H1 (cell line): ENCODE results near the gene CAPZB. TPM values are rescaled to one million over a fixed set of nuclear protein-coding genes. Genes with fewer than 3 reads are reported as not detected.

ENCODE experiments used
- CTCF ChIA-PET: fragments of 300-600 bp; sonication (Branson Sonifier 250); formaldehyde crosslinking; loops from one replicate; lab custom pipeline; 2021; ENCODE audit not compliant: partially characterized antibody; lab: Charles Lee
- POLR2A ChIA-PET: fragments of 300-600 bp; sonication (Branson Sonifier 250); formaldehyde crosslinking; loops from one replicate; lab custom pipeline; 2021; ENCODE audit warnings: inconsistent platforms; ENCODE audit not compliant: partially characterized antibody; lab: Charles Lee
- DNase-seq, 2 experiments: peaks; one replicate each; pipeline versions ENCODE4 v3.0.0 to v3.0.0-alpha.2; 2010 to 2022; ENCODE audit warnings: low spot score in 2 of 2, low read depth in 1 of 2, mixed read lengths in 1 of 2
- FAIRE-seq: peaks from 2 replicates; lab custom pipeline; 2011; peaks lifted over from hg19 to GRCh38; lab: Jason Lieb, UNC
- H2AFZ ChIP-seq: 2 replicates; pipeline ENCODE4 v1.8.1; 2012; ENCODE audit warnings: low read length, inconsistent platforms
- H2AK5ac ChIP-seq: 2 replicates; pipeline ENCODE4 v1.6.1; 2013; ENCODE audit warnings: low read depth, low read length
- H2BK120ac ChIP-seq: replicated peaks from 2 replicates; pipeline ENCODE3; 2013; ENCODE audit warnings: low read depth, low read length, inconsistent platforms
- H2BK12ac ChIP-seq: 2 replicates; pipeline ENCODE4 v1.6.1; 2013; ENCODE audit warnings: low read depth, low read length
- H2BK15ac ChIP-seq: 2 replicates; pipeline ENCODE4 v1.6.1; 2013; ENCODE audit warnings: low read length
- H2BK20ac ChIP-seq: 2 replicates; pipeline ENCODE4 v1.6.1; 2013; ENCODE audit warnings: low read length
- H2BK5ac ChIP-seq: 2 replicates; pipeline ENCODE4 v1.6.1; 2013; ENCODE audit warnings: low read depth, low read length
- H3K14ac ChIP-seq: 2 replicates; pipeline ENCODE4 v1.6.1; 2013; ENCODE audit warnings: inconsistent platforms; ENCODE audit not compliant: insufficient read length
- H3K18ac ChIP-seq: 2 replicates; pipeline ENCODE4 v1.6.1; 2013; ENCODE audit warnings: low read length; ENCODE audit errors: extremely low read depth
- H3K23ac ChIP-seq: 2 replicates; pipeline ENCODE4 v1.6.1; 2013; ENCODE audit warnings: inconsistent platforms; ENCODE audit not compliant: insufficient read length
- H3K23me2 ChIP-seq: 2 replicates; pipeline ENCODE4 v1.6.1; 2013; ENCODE audit warnings: low read depth, low read length
- H3K27ac ChIP-seq: 2 replicates; pipeline ENCODE4 v1.6.1; 2011; ENCODE audit warnings: low read depth, low read length, inconsistent platforms
- H3K27me3 ChIP-seq, 4 experiments: replicated peaks in 1 of 4; 1 replicate in 1 of 4; 2 replicates in 3 of 4; pipeline versions ENCODE4 v1.6.1 to v1.8.1; 2011 to 2013; ENCODE audit warnings: low read length in 3 of 4, mild to moderate bottlenecking in 3 of 4, inconsistent platforms in 2 of 4, mixed read lengths in 2 of 4, moderate library complexity in 1 of 4; ENCODE audit not compliant: control insufficient read depth in 3 of 4, insufficient read depth in 3 of 4; ENCODE audit errors: extremely low read depth in 1 of 4
- H3K36me3 ChIP-seq, 4 experiments: 2 replicates each; pipeline versions ENCODE4 v1.6.1 to v1.8.1; 2011 to 2013; ENCODE audit warnings: mild to moderate bottlenecking in 4 of 4, low read length in 3 of 4, moderate library complexity in 2 of 4, control low read depth in 1 of 4, inconsistent platforms in 1 of 4; ENCODE audit not compliant: insufficient read depth in 4 of 4, control insufficient read depth in 2 of 4
- H3K4ac ChIP-seq: replicated peaks from 2 replicates; pipeline ENCODE3; 2013; ENCODE audit warnings: low read length, low read depth, mixed read lengths, inconsistent platforms; ENCODE audit not compliant: insufficient read length
- H3K4me1 ChIP-seq, 4 experiments: replicated peaks in 1 of 4; 1 replicate in 1 of 4; 2 replicates in 3 of 4; pipeline versions ENCODE4 v1.6.1 to v1.8.1; 2011 to 2013; ENCODE audit warnings: low read length in 3 of 4, inconsistent platforms in 2 of 4, mixed read lengths in 1 of 4; ENCODE audit not compliant: insufficient read depth in 4 of 4, control insufficient read depth in 3 of 4
- H3K4me2 ChIP-seq, 2 experiments: 2 replicates each; pipeline versions ENCODE4 v1.6.1 to v1.8.1; 2011 to 2013; ENCODE audit warnings: low read depth in 2 of 2, low read length in 2 of 2, control low read depth in 1 of 2, inconsistent platforms in 1 of 2, mild to moderate bottlenecking in 1 of 2; ENCODE audit not compliant: insufficient read depth in 1 of 2
- H3K4me3 ChIP-seq, 4 experiments: fragments of 200-600, 300-600 bp in 1 of 4; sonication (generic), shearing (Covaris generic), sonication (Bioruptor Twin) in 1 of 4; 2 replicates each; pipeline versions ENCODE4 v1.5.1 to v1.8.1; 2011 to 2016; ENCODE audit warnings: low read length in 4 of 4, low read depth in 3 of 4, control low read depth in 2 of 4, inconsistent platforms in 2 of 4, mild to moderate bottlenecking in 2 of 4, mixed read lengths in 1 of 4, moderate library complexity in 1 of 4; ENCODE audit not compliant: insufficient read depth in 2 of 4; ENCODE audit errors: extremely low read depth in 1 of 4
- H3K56ac ChIP-seq: replicated peaks from 2 replicates; pipeline ENCODE3; 2013; ENCODE audit warnings: low read depth, mild to moderate bottlenecking, mixed read lengths, low read length, inconsistent platforms; ENCODE audit not compliant: insufficient read length
- H3K79me1 ChIP-seq: 2 replicates; pipeline ENCODE4 v1.6.1; 2013; ENCODE audit warnings: low read depth, low read length, control low read depth
- H3K79me2 ChIP-seq, 2 experiments: 2 replicates each; pipeline versions ENCODE4 v1.6.1 to v1.8.1; 2012 to 2013; ENCODE audit warnings: low read length in 2 of 2, mild to moderate bottlenecking in 2 of 2, inconsistent platforms in 1 of 2; ENCODE audit not compliant: insufficient read depth in 2 of 2, control insufficient read depth in 1 of 2
- H3K9ac ChIP-seq, 4 experiments: replicated peaks in 1 of 4; 1 replicate in 1 of 4; 2 replicates in 3 of 4; pipeline versions ENCODE4 v1.6.1 to v1.8.1; 2011 to 2013; ENCODE audit warnings: low read depth in 3 of 4, low read length in 3 of 4, control low read depth in 2 of 4, mild to moderate bottlenecking in 2 of 4, moderate library complexity in 2 of 4, inconsistent platforms in 1 of 4; ENCODE audit errors: extremely low read depth in 1 of 4
- H3K9me3 ChIP-seq, 2 experiments: 2 replicates each; pipeline versions ENCODE4 v1.6.1 to v1.8.1; 2012 to 2013; ENCODE audit warnings: mild to moderate bottlenecking in 2 of 2, moderate library complexity in 2 of 2, control low read depth in 1 of 2, inconsistent platforms in 1 of 2, low read depth in 1 of 2, low read length in 1 of 2, mixed read lengths in 1 of 2; ENCODE audit not compliant: insufficient read depth in 2 of 2
- H4K20me1 ChIP-seq, 2 experiments: replicated peaks in 1 of 2; 2 replicates each; pipeline versions ENCODE3 to v1.8.1; 2011 to 2013; ENCODE audit warnings: inconsistent platforms in 2 of 2, low read length in 2 of 2, mild to moderate bottlenecking in 1 of 2; ENCODE audit not compliant: insufficient read depth in 2 of 2, control insufficient read depth in 1 of 2
- H4K5ac ChIP-seq: 2 replicates; pipeline ENCODE4 v1.6.1; 2013; ENCODE audit warnings: low read length, low read depth, mixed read lengths, inconsistent platforms; ENCODE audit not compliant: insufficient read length
- H4K8ac ChIP-seq: 2 replicates; pipeline ENCODE4 v1.8.0; 2013; ENCODE audit warnings: mild to moderate bottlenecking, moderate library complexity, low read length, inconsistent platforms; ENCODE audit not compliant: insufficient read depth; ENCODE audit errors: extremely low read depth
- H4K91ac ChIP-seq: replicated peaks from 2 replicates; pipeline ENCODE3; 2013; ENCODE audit warnings: low read length, mixed read lengths, inconsistent platforms; ENCODE audit not compliant: insufficient read length
- KDM1A ChIP-seq: fragments of 200-600, 300-600 bp; sonication (generic); IDR thresholded peaks from 2 replicates; pipeline ENCODE4 v1.7.1; 2016; ENCODE audit warnings: mild to moderate bottlenecking, low read length, borderline replicate concordance
- KDM4A ChIP-seq: IDR thresholded peaks from one replicate; pipeline ENCODE4 v1.7.1; 2012; ENCODE audit warnings: low read depth, mild to moderate bottlenecking, moderate library complexity, low read length, inconsistent platforms; ENCODE audit not compliant: severe bottlenecking
- WGBS, 2 experiments: shearing (Covaris generic) in 1 of 2; methylation state at CpG; one replicate each; pipeline versions ENCODE4 v1.1.6 to v1.1.7; 2013 to 2015; ENCODE audit warnings: low lambda C conversion rate in 2 of 2, mixed read lengths in 2 of 2, inconsistent platforms in 1 of 2, low coverage in 1 of 2, missing lambda C conversion rate in 1 of 2; ENCODE audit not compliant: insufficient replicate concordance in 2 of 2, insufficient coverage in 1 of 2, insufficient read length in 1 of 2; ENCODE audit errors: extremely low coverage in 1 of 2, missing lambda C conversion rate in 1 of 2; 5-methylcytosine and 5-hydroxymethylcytosine counted together
- polyA plus RNA-seq, 7 experiments: library from polyadenylated mRNA; depleted of rRNA in 3 of 7; stranded (reverse) in 5 of 7; unstranded in 2 of 7; fragments of >200 nt in 5 of 7; fragments of 200-250 nt in 2 of 7; gene quantifications; 1 replicate in 5 of 7; 2 replicates in 1 of 7; 4 replicates in 1 of 7; pipeline versions ENCODE4 v1.2.1 to v1.2.3, GENCODE V29; 2011 to 2013; ENCODE audit warnings: missing spikeins in 2 of 7, mixed read lengths in 2 of 7
- total RNA-seq: library from RNA; stranded (reverse); fragmentation: NEBNext Ultra II Directional; extraction: Animal tissue kit (Norgen Biotek cat#: 25700); gene quantifications from 2 replicates; pipeline ENCODE4 v1.2.1, GENCODE V29; 2021

Gene CAPZB
- total and polyA plus RNA-seq, 2 of the 8 experiments (the other 6 are each of a cell fraction or from before 2014, with no cell fraction given): 162 to 371 TPM

DNA sequence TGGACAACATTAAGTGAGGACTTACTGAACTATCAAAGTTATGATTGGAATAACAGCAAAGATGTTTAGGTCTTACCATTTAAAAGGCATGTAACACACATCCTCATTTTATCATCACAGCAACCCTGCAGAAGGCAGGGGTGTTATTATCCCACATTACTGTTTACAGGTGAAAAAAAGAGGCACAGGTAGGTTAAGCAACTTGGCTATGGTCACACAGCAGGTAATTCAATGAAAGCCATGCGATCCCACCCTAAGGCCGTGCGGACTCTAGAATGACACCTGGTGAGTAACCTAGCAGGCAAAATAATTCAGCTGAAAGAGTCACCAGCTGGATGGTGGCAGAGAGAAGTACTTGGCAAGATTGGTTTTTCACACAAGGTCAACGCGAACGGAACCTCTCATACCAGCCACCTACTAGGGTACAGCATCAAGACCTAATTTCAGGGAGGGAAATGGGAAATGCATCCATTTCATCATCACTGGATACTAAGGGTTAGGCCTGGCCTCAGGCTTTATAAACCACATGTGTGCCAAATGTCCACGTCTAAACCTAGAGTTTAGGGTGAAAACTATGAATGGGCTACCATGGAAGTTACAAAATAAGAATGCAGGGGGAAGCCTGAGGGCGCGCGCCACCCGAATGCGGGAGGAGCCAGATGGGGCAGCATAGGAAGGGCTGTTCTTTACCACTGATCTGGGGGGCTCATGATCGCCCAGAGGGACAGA is 88.0 kb downstream of the CAPZB start:
- CTCF ChIA-PET: interaction anchor here (1.7 to 3.8 kb wide), 3 partner anchors 9 to 23 kb away, joined by 5 to 21 read pairs (median 9); no protein-coding TSS in a partner anchor
- no peak overlapping the region for H3K4ac ChIP-seq
- no peak overlapping the region for H4K8ac ChIP-seq
- H3K4me1 ChIP-seq: peaks cover 16 to 25% (median 23%) of the 10 kb centered on the region in 4 experiments
- H2BK120ac ChIP-seq: no peak overlapping the region
- H4K5ac ChIP-seq: no peak overlapping the region
- peaks cover 13 to 21% of the 10 kb centered on the region in 2 experiments for H4K20me1 ChIP-seq
- 90% methylated on average over 13 of the region's 13 CpGs; no CpG with 5 or more reads in 1 of the 2 experiments for WGBS, 2 experiments
- H2AK5ac ChIP-seq: no peak overlapping the region
- no peaks in the 10 kb centered on the region for H3K23me2 ChIP-seq
- no peak overlapping the region for H3K14ac ChIP-seq
- POLR2A ChIA-PET: no interaction called here
- H3K79me2 ChIP-seq: peaks cover 0 to 88% of the 10 kb centered on the region in 2 experiments; a peak in 2 of 4 replicates
- no peak overlapping the region for H2AFZ ChIP-seq
- no peak overlapping the region for H2BK20ac ChIP-seq
- no peak overlapping the region for H4K91ac ChIP-seq
- H2BK12ac ChIP-seq: no peak overlapping the region
- H3K18ac ChIP-seq: no peak overlapping the region
- H3K9me3 ChIP-seq: no peaks in the 10 kb centered on the region
- no peak for FAIRE-seq
- no peaks in the 10 kb centered on the region for H3K27me3 ChIP-seq
- TF ChIP-seq KDM4A: no peak
- TF ChIP-seq KDM1A: 0 out of 2 replicates have a peak, but pooled peaks have one; percentile 27
- H3K9ac ChIP-seq: no peak overlapping the region
- H3K23ac ChIP-seq: no peak overlapping the region
- DNase-seq: no peak
- H2BK15ac ChIP-seq: no peak overlapping the region
- H3K56ac ChIP-seq: no peak overlapping the region
- no peaks in the 10 kb centered on the region for H3K36me3 ChIP-seq
- H2BK5ac ChIP-seq: no peak overlapping the region
- H3K79me1 ChIP-seq: peaks cover 26% of the 10 kb centered on the region; the same call in 1 of the 2 replicates
- no peak overlapping the region for H3K4me3 ChIP-seq
- H3K27ac ChIP-seq: no peak overlapping the region
- H3K4me2 ChIP-seq: no peak overlapping the region
